CD8-positive, alpha-beta memory T cell (primary cell): Measurements from ENCODE around the gene STUB1. TPM values are rescaled to one million over a fixed set of nuclear protein-coding genes. Genes with fewer than 3 reads are reported as not detected.

Source experiments
- CTCF ChIA-PET: fragments of 350-600 bp; sonication (Branson Sonifier 250); formaldehyde crosslinking; loops from one replicate; lab custom pipeline; 2021; ENCODE audit warnings: antibody characterized with exemption; lab: Charles Lee
- POLR2A ChIA-PET: fragments of 350-600 bp; sonication (Branson Sonifier 250); formaldehyde crosslinking; loops from one replicate; lab custom pipeline; 2021; ENCODE audit warnings: antibody characterized with exemption; lab: Charles Lee
- DNase-seq, 5 donors: peaks; one replicate each; pipeline versions ENCODE4 v3.0.0 to v3.0.0-alpha.2; 2020 to 2022; ENCODE audit warnings: mixed read lengths in 1 of 5
- H3K27ac ChIP-seq: one replicate; pipeline ENCODE4 v1.7.0; 2013; ENCODE audit warnings: low read depth, mild to moderate bottlenecking, low read length, moderate library complexity
- H3K27me3 ChIP-seq: 2 replicates; pipeline ENCODE4 v1.7.0; 2013; ENCODE audit warnings: low read length, mild to moderate bottlenecking; ENCODE audit not compliant: insufficient read depth, poor library complexity, severe bottlenecking
- H3K36me3 ChIP-seq: 2 replicates; pipeline ENCODE4 v1.7.0; 2013; ENCODE audit warnings: mild to moderate bottlenecking, low read length, moderate library complexity; ENCODE audit not compliant: insufficient read depth
- H3K4me1 ChIP-seq: 2 replicates; pipeline ENCODE4 v1.7.0; 2013; ENCODE audit warnings: mild to moderate bottlenecking, low read length, moderate library complexity; ENCODE audit not compliant: insufficient read depth
- H3K4me3 ChIP-seq: 2 replicates; pipeline ENCODE4 v1.7.0; 2013; ENCODE audit warnings: mild to moderate bottlenecking, low read length
- H3K9me3 ChIP-seq: 2 replicates; pipeline ENCODE4 v1.7.0; 2013; ENCODE audit warnings: mild to moderate bottlenecking, low read length
- H3K27ac Mint-ChIP-seq, 8 donors: one replicate each; pipeline ENCODE4 v1.8.0; 2020 to 2021; ENCODE audit warnings: mixed read lengths in 8 of 8, mild to moderate bottlenecking in 6 of 8, inconsistent platforms in 3 of 8, moderate library complexity in 3 of 8
- H3K27me3 Mint-ChIP-seq, 2 donors: one replicate each; pipeline ENCODE4 v1.8.0; 2020 to 2021; ENCODE audit warnings: mixed read lengths in 2 of 2, mild to moderate bottlenecking in 1 of 2, moderate library complexity in 1 of 2
- H3K36me3 Mint-ChIP-seq, 3 donors: one replicate each; pipeline ENCODE4 v1.8.0; 2020 to 2021; ENCODE audit warnings: mixed read lengths in 3 of 3, inconsistent platforms in 1 of 3, mild to moderate bottlenecking in 1 of 3
- H3K4me1 Mint-ChIP-seq, 3 donors: one replicate each; pipeline ENCODE4 v1.8.0; 2020 to 2021; ENCODE audit warnings: mixed read lengths in 3 of 3, inconsistent platforms in 1 of 3, mild to moderate bottlenecking in 1 of 3
- H3K4me3 Mint-ChIP-seq, 7 donors: one replicate each; pipeline ENCODE4 v1.8.0; 2020 to 2021; ENCODE audit warnings: mixed read lengths in 7 of 7, mild to moderate bottlenecking in 6 of 7, moderate library complexity in 4 of 7, inconsistent platforms in 2 of 7
- H3K9me3 Mint-ChIP-seq, 5 donors: one replicate each; pipeline ENCODE4 v1.8.0; 2020 to 2022; ENCODE audit warnings: mixed read lengths in 5 of 5, mild to moderate bottlenecking in 3 of 5, moderate library complexity in 2 of 5, inconsistent platforms in 1 of 5
- polyA plus RNA-seq: library from polyadenylated mRNA; unstranded; fragments of 300-500 nt; fragmentation: Illumina TruSeq; gene quantifications from one replicate; pipeline ENCODE4 v1.2.3, GENCODE V29; 2021
- total RNA-seq, 2 experiments: library from RNA; stranded (reverse); gene quantifications; one replicate each; pipeline ENCODE4 v1.2.3, GENCODE V29; 2021

STUB1 gene
- total and polyA plus RNA-seq, 3 experiments from 2014 or later, result 111 to 161 (median 124) TPM

DNA sequence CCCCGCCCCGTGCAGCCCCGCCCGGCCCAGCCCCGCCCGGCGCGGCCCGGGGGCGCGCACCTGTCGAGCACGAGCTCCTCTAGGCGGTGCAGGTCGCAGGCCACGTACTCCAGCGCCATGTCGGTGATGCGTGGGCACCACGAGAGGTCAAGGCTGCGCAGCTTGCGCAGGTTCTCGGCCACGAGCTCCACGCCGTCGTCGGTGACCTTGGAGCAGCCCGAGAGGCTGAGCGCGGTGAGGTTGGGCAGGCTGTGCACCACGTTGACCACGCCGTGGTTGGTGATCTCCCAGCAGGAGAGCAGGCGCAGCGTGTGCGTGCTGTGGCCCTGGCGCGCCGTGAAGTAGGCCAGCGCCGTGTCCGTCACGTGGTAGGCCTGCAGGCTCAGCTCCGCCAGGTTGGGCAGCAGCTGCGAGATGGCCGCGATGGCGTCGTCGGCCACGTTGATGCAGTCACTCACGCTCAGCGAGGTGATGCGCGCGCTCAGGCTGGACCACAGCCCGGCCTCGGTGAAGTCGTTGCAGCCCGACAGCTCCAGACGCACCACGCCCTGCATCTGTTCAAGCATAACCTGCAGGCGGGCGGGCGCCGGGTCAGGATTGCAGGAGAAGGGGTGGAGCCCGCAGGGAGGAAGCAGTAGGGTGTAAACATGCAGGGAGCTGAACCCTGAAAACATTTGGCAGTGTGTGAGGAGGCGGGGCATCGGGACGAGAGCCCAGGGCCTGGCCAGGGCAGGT, 15.3 kb downstream of the STUB1 start:
- H3K9me3 ChIP-seq, result no peaks in the 10 kb centered on the region
- peak overlapping the region; percentile 44 for H3K27ac ChIP-seq
- ChIA-PET CTCF (interaction anchor here (0.9 to 1.8 kb wide), 9 partner anchors 13 to 59 kb away, joined by 3 to 10 read pairs (median 3); partner anchors contain the start of genes CIAO3, METTL26, RHOT2 and STUB1), POLR2A (interaction anchor here (0.5 to 2.1 kb wide), 17 partner anchors 9 to 916 kb away, joined by 3 to 21 read pairs (median 4); partner anchors contain the start of genes ANTKMT, CAPN15, CCDC78 and CIAO3)
- H3K4me3 Mint-ChIP-seq, result peak overlapping the region; percentile 76 to 84 (median 80)
- peaks cover 27 to 50% (median 31%) of the 10 kb centered on the region in 3 donors for H3K4me1 Mint-ChIP-seq
- H3K27ac Mint-ChIP-seq, result peak overlapping the region in 6 of 8 donors; percentile 5 to 86 (median 64)
- peak; percentile 35 to 79 (median 65) for DNase-seq
- peaks cover 0 to 2% (median 0%) of the 10 kb centered on the region in 3 donors for H3K36me3 Mint-ChIP-seq
- no peaks in the 10 kb centered on the region for H3K36me3 ChIP-seq
- no peaks in the 10 kb centered on the region for H3K9me3 Mint-ChIP-seq
- H3K27me3 ChIP-seq, result no peaks in the 10 kb centered on the region
- H3K4me3 ChIP-seq, result peak overlapping the region; percentile 73
- H3K27me3 Mint-ChIP-seq, result peaks cover 0 to 1% of the 10 kb centered on the region in 2 donors
- peaks cover 29% of the 10 kb centered on the region for H3K4me1 ChIP-seq

DNA sequence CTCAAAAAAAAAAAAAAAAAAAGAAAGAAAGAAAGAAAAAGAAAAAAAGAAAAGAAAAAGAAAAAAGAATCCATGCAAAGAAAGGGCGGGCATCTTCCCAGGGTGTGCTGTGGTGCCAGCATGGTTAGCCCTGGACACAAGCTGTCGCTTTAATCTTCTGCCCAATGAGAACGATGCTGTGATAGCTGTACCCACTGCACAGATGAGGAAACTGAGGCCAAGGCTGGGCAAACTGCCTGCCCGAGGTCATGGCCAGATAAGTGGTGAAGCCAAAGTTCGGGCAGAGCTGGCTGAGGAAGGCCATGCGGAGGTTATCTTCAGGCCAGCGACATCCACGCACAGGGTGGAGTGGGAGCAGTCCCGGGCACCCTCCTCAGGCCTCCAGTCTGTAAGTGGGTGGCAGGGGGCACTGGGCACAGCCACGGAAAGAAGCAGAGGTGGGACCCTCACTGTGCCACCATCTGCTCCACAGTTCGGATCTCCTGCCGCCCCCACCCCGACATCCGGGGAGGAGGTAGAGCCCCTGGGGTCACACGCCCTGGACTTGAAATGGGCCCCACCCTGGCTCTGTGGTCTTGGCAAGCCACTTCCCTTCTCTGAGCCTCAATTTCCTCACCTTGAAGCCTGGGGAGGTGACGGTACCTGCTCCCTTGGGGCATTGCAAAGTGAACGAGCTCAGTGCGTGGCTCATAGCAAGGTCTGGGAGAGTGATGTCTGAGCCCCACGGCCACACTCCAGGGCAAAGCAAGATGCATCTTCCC, 18.9 kb downstream of the STUB1 start:
- DNase-seq, result no peak
- H3K4me3 Mint-ChIP-seq, result peak overlapping the region in 6 of 7 donors; percentile 32 to 88 (median 64)
- H3K27ac ChIP-seq, result no peak overlapping the region
- peaks cover 18 to 45% (median 20%) of the 10 kb centered on the region in 3 donors for H3K4me1 Mint-ChIP-seq
- no peaks in the 10 kb centered on the region for H3K36me3 ChIP-seq
- peaks cover 8 to 10% of the 10 kb centered on the region in 2 donors for H3K27me3 Mint-ChIP-seq
- peaks cover 0 to 2% (median 0%) of the 10 kb centered on the region in 3 donors for H3K36me3 Mint-ChIP-seq
- POLR2A ChIA-PET, result interaction anchor here (0.7 to 1.1 kb wide), 5 partner anchors 12 to 51 kb away, joined by 3 to 6 read pairs (median 3); no protein-coding TSS in a partner anchor
- H3K27me3 ChIP-seq, result peaks cover 23% of the 10 kb centered on the region
- CTCF ChIA-PET, result interaction anchor here (0.7 to 1.8 kb wide), 5 partner anchors 13 to 327 kb away, joined by 3 to 4 read pairs (median 3); partner anchors contain the start of gene ANTKMT
- no peaks in the 10 kb centered on the region for H3K9me3 Mint-ChIP-seq
- peak overlapping the region in 2 of 8 donors; percentile 38 to 49 for H3K27ac Mint-ChIP-seq
- no peaks in the 10 kb centered on the region for H3K9me3 ChIP-seq
- H3K4me1 ChIP-seq, result peaks cover 34% of the 10 kb centered on the region
- no peak overlapping the region for H3K4me3 ChIP-seq

DNA sequence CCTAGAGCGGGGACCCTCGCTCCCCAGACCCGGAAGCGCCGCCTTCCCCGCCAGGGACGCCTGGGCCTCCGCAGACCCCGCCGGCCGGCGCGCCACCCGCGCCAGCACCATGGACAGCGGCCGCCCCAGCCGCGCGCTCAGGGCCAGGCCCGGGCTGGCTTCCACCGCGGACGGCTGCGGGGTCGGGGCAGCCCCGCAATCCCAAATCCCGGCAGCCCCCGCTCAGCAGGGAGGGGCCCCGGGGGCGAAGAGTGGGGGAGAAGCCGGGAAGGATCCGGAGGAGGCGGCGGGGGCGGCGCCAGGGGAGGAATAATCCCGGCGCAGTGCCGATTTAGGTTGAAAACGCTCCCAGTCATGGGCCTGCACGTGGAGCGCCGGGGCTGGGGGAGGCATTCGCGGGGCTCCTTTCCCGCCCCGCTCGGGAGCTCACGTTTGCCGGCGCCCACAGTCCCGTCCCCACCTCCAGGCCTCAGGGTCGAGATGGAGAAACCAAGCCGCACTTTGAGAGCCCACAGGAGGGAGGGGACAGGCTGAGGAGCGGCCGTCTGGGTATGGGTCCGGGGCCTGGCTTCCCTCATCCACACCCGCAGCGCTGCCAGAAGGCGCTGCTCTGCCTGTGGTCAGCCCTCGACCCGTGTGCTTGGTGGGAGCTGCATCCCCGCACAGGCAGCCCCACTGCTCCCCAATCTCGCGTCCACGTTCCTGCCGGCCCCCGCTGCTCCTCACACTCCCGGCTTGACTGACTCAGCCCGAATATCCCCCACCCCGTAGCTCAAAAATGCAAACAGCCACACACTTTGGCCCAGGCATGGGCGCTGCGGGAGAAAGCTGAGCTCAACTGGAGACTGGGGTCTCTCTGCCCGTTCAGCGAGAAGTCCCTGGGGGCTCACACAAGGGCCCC, 20.7 kb downstream of the STUB1 start:
- CTCF ChIA-PET, result no interaction called here
- H3K9me3 Mint-ChIP-seq, result no peaks in the 10 kb centered on the region

DNA sequence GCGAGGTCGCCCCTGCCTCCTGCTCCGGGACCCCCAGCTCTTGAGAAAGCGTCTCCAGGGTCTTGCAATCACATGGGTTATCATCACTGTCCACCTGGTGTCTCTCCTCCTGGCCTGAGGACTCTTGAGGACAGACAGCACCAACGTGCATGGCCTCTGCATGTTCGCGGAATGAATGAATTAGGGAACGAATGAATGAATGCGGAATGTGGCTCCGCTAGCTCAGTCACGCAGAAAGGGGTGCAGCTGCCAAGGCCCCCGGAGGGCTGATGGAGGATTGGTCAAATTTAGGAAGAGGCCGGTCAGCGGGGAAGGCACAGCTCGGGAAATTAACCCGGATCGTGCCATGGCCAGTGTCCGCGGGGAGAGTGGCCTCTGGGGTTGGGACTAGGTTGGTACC, 22.1 kb downstream of the STUB1 start:
- peak overlapping the region in 2 of 7 donors; percentile 23 to 66 for H3K4me3 Mint-ChIP-seq
- no peak overlapping the region for H3K27ac Mint-ChIP-seq
- ChIA-PET CTCF (interaction anchor here (1.1 kb wide), 1 partner anchor 10 kb away, joined by 4 read pairs; no protein-coding TSS in a partner anchor), POLR2A (interaction anchor here (0.8 to 1.0 kb wide), 2 partner anchors 18 to 23 kb away, joined by 3 read pairs; no protein-coding TSS in a partner anchor)
- H3K27me3 Mint-ChIP-seq, result peaks cover 19 to 20% of the 10 kb centered on the region in 2 donors
- H3K9me3 Mint-ChIP-seq, result no peaks in the 10 kb centered on the region
- Histone ChIP-seq H3K27ac (no peak overlapping the region), H3K36me3 (no peaks in the 10 kb centered on the region), H3K4me3 (no peak overlapping the region), H3K4me1 (peaks cover 22% of the 10 kb centered on the region), H3K27me3 (peaks cover 40% of the 10 kb centered on the region), H3K9me3 (no peaks in the 10 kb centered on the region)
- peaks cover 11 to 34% (median 13%) of the 10 kb centered on the region in 3 donors for H3K4me1 Mint-ChIP-seq
- no peaks in the 10 kb centered on the region for H3K36me3 Mint-ChIP-seq
- DNase-seq, result no peak

More for the DNA sequence above, 20.7 kb downstream of the STUB1 start:
- POLR2A ChIA-PET, result no interaction called here
- peaks cover 8 to 11% of the 10 kb centered on the region in 2 donors for H3K27me3 Mint-ChIP-seq
- H3K27ac Mint-ChIP-seq, result no peak overlapping the region
- Histone ChIP-seq H3K4me3 (no peak overlapping the region), H3K27me3 (peaks cover 34% of the 10 kb centered on the region), H3K9me3 (no peaks in the 10 kb centered on the region), H3K36me3 (no peaks in the 10 kb centered on the region), H3K27ac (no peak overlapping the region), H3K4me1 (peaks cover 28% of the 10 kb centered on the region)
- DNase-seq, result peak; percentile 43 to 68 (median 49)
- H3K4me1 Mint-ChIP-seq, result peaks cover 11 to 35% (median 16%) of the 10 kb centered on the region in 3 donors
- H3K36me3 Mint-ChIP-seq, result no peaks in the 10 kb centered on the region
- peak overlapping the region in 1 of 7 donors; percentile 35 for H3K4me3 Mint-ChIP-seq

DNA sequence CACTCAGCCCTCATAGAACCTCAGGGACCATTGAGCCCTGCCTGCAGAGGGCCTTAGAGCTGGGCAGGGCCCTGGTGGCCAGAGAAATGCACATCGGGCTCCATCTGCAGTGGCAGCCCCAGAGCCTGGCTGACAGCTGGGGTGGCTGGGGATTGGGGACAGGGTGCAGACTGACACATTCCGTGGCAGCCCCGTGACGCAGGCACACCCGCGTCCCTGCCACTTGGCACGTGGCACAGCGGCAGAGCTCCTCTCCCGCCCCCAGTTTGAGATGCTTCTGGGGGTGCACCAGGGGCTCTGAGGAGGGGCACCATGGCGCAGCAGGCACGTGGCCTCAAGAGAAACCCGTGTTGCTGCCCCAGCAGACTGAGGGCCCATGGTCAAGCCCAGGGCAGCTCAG, 23.2 kb downstream of the STUB1 start:
- H3K36me3 Mint-ChIP-seq, result no peaks in the 10 kb centered on the region
- peaks cover 22% of the 10 kb centered on the region for H3K4me1 ChIP-seq

DNA sequence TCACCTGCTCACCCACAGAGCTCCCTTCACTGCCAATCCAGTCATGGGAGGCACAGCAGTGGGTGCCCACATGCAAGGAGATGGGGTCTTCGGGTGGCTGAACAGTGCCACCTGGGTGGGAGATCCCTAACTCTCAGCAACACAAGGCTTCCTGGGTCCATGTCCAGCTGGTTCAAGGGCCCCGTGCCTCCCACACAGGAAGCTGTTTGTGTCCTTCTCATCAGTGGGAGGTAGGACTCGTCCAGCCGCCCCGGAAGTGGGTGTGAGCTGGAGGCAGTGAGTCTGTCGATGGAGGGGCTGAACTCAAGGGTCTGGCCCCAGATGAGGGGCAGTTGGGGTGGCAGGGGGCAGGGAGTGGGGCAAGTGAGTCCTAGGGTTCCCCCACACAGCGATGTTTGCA, 23.8 kb downstream of the STUB1 start:
- Histone ChIP-seq H3K27ac (no peak overlapping the region), H3K27me3 (peaks cover 53% of the 10 kb centered on the region), H3K36me3 (no peaks in the 10 kb centered on the region), H3K4me3 (no peak overlapping the region), H3K4me1 (peaks cover 20% of the 10 kb centered on the region), H3K9me3 (no peaks in the 10 kb centered on the region)
- POLR2A ChIA-PET, result interaction anchor here (1.1 to 1.2 kb wide), 2 partner anchors 8 to 29 kb away, joined by 3 read pairs; partner anchors contain the start of gene RHBDL1
- Mint-ChIP-seq H3K9me3 (no peaks in the 10 kb centered on the region), H3K4me1 (peaks cover 8 to 28% (median 10%) of the 10 kb centered on the region in 3 donors), H3K27ac (no peak overlapping the region), H3K36me3 (no peaks in the 10 kb centered on the region), H3K27me3 (peaks cover 34% of the 10 kb centered on the region in 2 donors), H3K4me3 (no peak overlapping the region)
- no peak for DNase-seq
- CTCF ChIA-PET, result interaction anchor here (1.0 kb wide), 1 partner anchor 8 kb away, joined by 4 read pairs; no protein-coding TSS in a partner anchor

More for the DNA sequence above, 23.2 kb downstream of the STUB1 start:
- Mint-ChIP-seq H3K27me3 (peaks cover 28% of the 10 kb centered on the region in 2 donors), H3K27ac (no peak overlapping the region), H3K9me3 (no peaks in the 10 kb centered on the region), H3K4me3 (no peak overlapping the region), H3K4me1 (peaks cover 11 to 32% (median 13%) of the 10 kb centered on the region in 3 donors)
- Histone ChIP-seq H3K27ac (no peak overlapping the region), H3K4me3 (no peak overlapping the region), H3K27me3 (peaks cover 47% of the 10 kb centered on the region), H3K36me3 (no peaks in the 10 kb centered on the region), H3K9me3 (no peaks in the 10 kb centered on the region)
- ChIA-PET POLR2A (interaction anchor here (1.1 kb wide), 1 partner anchor 28 kb away, joined by 3 read pairs; the partner anchor contains the start of gene RHBDL1), CTCF (interaction anchor here (1.0 kb wide), 1 partner anchor 9 kb away, joined by 4 read pairs; no protein-coding TSS in a partner anchor)
- DNase-seq, result no peak
